Esophagus (tissue), 2 donors: ENCODE data around the gene PTK7. TPM values are rescaled to one million over a fixed set of nuclear protein-coding genes. Genes with fewer than 3 reads are reported as not detected.

Source experiments
- H3K27ac ChIP-seq, 2 donors: one replicate each; pipeline ENCODE4 v1.5.1; 2013; ENCODE audit warnings: low read depth in 2 of 2, mild to moderate bottlenecking in 2 of 2, inconsistent platforms in 1 of 2, low read length in 1 of 2, moderate library complexity in 1 of 2
- H3K27me3 ChIP-seq, 2 donors: one replicate each; pipeline ENCODE4 v1.6.1; 2013; ENCODE audit warnings: low read length in 2 of 2, control low read depth in 1 of 2, mild to moderate bottlenecking in 1 of 2; ENCODE audit not compliant: insufficient read depth in 2 of 2, control insufficient read depth in 1 of 2
- H3K36me3 ChIP-seq, 2 donors: one replicate each; pipeline ENCODE4 v1.6.1; 2013; ENCODE audit warnings: low read length in 1 of 2; ENCODE audit not compliant: control insufficient read depth in 2 of 2, insufficient read depth in 2 of 2
- H3K4me1 ChIP-seq, 2 donors: one replicate each; pipeline ENCODE4 v1.6.1; 2013; ENCODE audit warnings: low read length in 1 of 2; ENCODE audit not compliant: control insufficient read depth in 2 of 2, insufficient read depth in 2 of 2
- H3K4me3 ChIP-seq, 2 donors: one replicate each; pipeline ENCODE4 v1.5.1; 2013; ENCODE audit warnings: low read length in 2 of 2, mild to moderate bottlenecking in 2 of 2, low read depth in 1 of 2, moderate library complexity in 1 of 2
- H3K9me3 ChIP-seq, 2 donors: one replicate each; pipeline ENCODE4 v1.6.1; 2013; ENCODE audit warnings: mild to moderate bottlenecking in 2 of 2, low read depth in 1 of 2, low read length in 1 of 2, moderate library complexity in 1 of 2; ENCODE audit not compliant: control insufficient read depth in 2 of 2, insufficient read depth in 1 of 2
- WGBS, 2 donors: extraction: QIAGEN DNeasy Blood & Tissue Kit; methylation state at CpG; one replicate each; pipeline ENCODE4 v1.1.7; 2013; 5-methylcytosine and 5-hydroxymethylcytosine counted together
- polyA plus RNA-seq, 2 donors: library from polyadenylated mRNA; stranded (reverse); fragments of 200-250 nt; gene quantifications; one replicate each; pipeline ENCODE4 v1.2.3, GENCODE V29; 2013
- donor health status: healthy with polysubstance abuse.
- donor health status: Bipolar disorder and iron deficiency.

Gene PTK7
- polyA plus RNA-seq, 2 donors, result 25.8 to 39.7 TPM

DNA sequence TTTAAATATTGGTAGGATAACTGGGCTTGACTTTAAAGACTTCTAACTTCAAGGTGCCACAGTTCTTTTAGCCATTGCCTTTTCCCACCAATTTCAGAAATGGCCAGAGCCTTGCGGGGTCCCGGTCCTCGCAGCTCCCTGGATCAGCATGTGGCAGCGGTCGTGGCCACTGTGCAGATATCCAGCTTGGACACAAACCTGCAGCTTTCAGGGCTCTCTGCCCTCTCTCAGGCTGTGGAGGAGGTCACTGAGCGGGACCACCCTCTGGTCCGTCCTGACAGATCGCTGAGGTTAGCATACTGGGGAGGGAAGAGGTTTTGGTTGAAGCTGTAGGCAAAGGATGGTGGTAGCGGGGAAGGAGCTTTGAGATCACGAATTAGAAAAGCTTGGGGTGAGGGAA is 112.3 kb downstream of the PTK7 start:
- WGBS, 2 donors, result 95% methylated on average over 10 of the region's 10 CpGs
- Histone ChIP-seq H3K9me3 (no peaks in the 10 kb centered on the region), H3K27ac (no peak overlapping the region), H3K4me3 (no peak overlapping the region), H3K36me3 (peaks cover 2 to 28% of the 10 kb centered on the region in 2 donors), H3K4me1 (peaks cover 3 to 13% of the 10 kb centered on the region in 2 donors), H3K27me3 (no peaks in the 10 kb centered on the region)

DNA sequence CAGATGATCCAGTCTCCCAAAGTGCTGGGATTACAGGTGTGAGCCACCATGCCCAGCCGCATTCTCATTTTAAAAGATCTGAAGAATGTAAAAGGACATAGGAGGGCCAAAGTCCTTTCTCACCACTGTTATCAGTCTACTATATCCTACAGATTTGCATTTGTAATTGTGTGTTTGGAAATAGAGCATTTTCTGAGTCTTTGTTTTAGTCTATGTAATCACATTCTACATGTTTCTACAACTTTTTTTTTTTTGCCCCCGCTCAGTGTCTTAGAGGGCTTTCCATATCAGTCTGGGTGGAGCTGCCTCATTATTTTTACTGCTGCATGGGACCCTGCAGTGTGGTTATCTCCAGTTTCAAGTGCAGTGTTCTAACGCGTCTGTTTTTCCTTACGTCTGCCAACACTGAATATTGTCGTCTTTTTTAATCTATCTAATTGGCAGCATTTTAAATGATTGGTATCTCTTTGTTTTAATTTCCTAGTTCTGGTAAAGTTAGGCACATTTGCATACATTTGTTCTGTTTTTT is 113.7 kb downstream of the PTK7 start:
- WGBS, 2 donors, result 84 to 86% methylated on average over 6 of the region's 6 CpGs
- no peaks in the 10 kb centered on the region for H3K9me3 ChIP-seq
- peaks cover 0 to 11% of the 10 kb centered on the region in 2 donors for H3K4me1 ChIP-seq
- no peak overlapping the region for H3K27ac ChIP-seq
- H3K4me3 ChIP-seq, result no peak overlapping the region
- peaks cover 2 to 22% of the 10 kb centered on the region in 2 donors for H3K36me3 ChIP-seq
- H3K27me3 ChIP-seq, result no peaks in the 10 kb centered on the region

DNA sequence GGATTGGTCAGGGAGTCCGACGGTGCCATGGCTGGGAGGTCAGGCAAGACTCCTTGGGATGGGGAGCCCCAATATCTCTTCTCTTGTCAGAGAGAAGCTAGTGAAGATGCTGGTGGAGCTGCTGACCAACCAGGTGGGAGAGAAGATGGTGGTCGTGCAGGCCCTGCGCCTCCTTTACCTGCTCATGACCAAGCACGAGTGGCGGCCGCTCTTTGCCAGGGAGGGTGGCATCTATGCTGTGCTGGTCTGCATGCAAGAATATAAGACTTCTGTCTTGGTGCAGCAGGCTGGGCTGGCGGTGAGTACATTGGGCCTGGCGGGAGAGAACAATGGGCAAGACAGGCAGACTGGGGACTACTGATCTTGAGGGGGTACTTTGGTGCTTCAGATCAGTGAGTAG is 116.8 kb downstream of the PTK7 start:
- peaks cover 10 to 28% of the 10 kb centered on the region in 2 donors for H3K36me3 ChIP-seq

DNA sequence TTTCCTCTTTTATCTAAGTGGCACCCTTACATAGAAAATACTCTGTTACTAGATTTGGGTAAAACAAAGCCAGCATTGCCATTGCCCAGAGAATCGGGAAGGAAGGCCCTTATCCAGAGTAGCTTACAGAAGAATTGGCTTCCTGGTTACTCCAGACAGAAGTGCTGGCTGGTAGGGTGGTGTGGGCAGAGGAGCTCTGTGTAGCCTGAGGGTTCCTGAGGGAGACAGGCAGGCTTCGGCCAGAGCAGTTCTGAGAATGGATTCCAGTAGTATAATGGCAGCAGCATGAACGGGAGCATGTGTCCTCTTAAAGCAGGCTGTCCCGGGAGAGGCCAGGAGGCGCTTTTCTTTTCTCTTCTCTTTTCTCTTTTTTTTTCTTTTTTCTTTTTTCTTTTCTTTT is 117.8 kb downstream of the PTK7 start:
- 93% methylated on average over 5 of the region's 5 CpGs for WGBS, 2 donors
- H3K36me3 ChIP-seq, result peaks cover 11 to 27% of the 10 kb centered on the region in 2 donors

More for the DNA sequence above, 116.8 kb downstream of the PTK7 start:
- H3K9me3 ChIP-seq, result no peaks in the 10 kb centered on the region
- H3K27ac ChIP-seq, result no peak overlapping the region
- no peak overlapping the region for H3K4me3 ChIP-seq
- peaks cover 0 to 3% of the 10 kb centered on the region in 2 donors for H3K4me1 ChIP-seq
- H3K27me3 ChIP-seq, result no peaks in the 10 kb centered on the region
- 93 to 95% methylated on average over 9 of the region's 9 CpGs for WGBS, 2 donors

DNA sequence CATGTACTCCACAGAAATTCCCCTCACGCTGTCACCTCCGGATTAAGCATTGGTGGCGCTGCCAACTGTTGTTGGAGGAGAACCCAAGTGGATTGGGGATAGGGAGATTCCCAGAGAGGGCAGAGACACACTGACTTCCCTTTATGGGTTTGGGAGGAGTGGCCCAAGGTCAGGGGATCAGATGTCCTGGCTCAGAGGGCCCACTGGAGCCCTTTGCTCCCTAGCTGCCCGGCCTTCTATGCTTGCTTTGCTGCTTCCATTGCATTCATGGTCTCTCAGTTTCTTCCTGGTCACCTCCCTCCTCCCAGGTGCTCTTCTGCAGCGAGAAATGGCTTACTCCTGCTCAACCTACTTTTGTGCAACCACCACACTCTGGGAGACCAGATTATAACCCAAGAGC is 120.2 kb downstream of the PTK7 start:
- Histone ChIP-seq H3K4me3 (no peak overlapping the region), H3K36me3 (peaks cover 17 to 40% of the 10 kb centered on the region in 2 donors), H3K9me3 (no peaks in the 10 kb centered on the region), H3K4me1 (peaks cover 0 to 3% of the 10 kb centered on the region in 2 donors), H3K27me3 (no peaks in the 10 kb centered on the region), H3K27ac (no peak overlapping the region)
- WGBS, 2 donors, result 88 to 89% methylated on average over 5 of the region's 5 CpGs

More for the DNA sequence above, 117.8 kb downstream of the PTK7 start:
- Histone ChIP-seq H3K27ac (no peak overlapping the region), H3K9me3 (no peaks in the 10 kb centered on the region), H3K27me3 (no peaks in the 10 kb centered on the region), H3K4me1 (peaks cover 0 to 3% of the 10 kb centered on the region in 2 donors), H3K4me3 (no peak overlapping the region)

DNA sequence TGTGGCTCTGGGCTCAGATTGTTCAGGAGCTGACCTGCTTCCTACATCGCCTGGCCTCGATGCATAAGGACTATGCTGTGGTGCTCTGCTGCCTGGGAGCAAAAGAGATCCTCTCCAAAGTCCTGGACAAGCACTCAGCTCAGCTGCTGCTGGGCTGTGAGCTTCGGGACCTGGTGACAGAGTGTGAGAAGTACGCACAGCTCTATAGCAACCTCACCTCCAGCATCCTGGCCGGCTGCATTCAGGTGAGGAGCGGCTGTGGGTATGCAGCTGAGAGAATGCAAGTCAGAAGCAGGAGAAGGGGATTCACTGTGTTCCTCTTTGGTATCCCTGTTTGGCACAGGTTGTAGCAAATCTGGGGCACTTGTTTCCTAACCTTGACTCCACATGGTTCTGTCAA is 123.8 kb downstream of the PTK7 start:
- Histone ChIP-seq H3K27ac (no peak overlapping the region), H3K4me1 (no peaks in the 10 kb centered on the region), H3K9me3 (no peaks in the 10 kb centered on the region), H3K27me3 (no peaks in the 10 kb centered on the region), H3K4me3 (no peak overlapping the region), H3K36me3 (peaks cover 17 to 52% of the 10 kb centered on the region in 2 donors)
- 88 to 93% methylated on average over 6 of the region's 6 CpGs for WGBS, 2 donors

DNA sequence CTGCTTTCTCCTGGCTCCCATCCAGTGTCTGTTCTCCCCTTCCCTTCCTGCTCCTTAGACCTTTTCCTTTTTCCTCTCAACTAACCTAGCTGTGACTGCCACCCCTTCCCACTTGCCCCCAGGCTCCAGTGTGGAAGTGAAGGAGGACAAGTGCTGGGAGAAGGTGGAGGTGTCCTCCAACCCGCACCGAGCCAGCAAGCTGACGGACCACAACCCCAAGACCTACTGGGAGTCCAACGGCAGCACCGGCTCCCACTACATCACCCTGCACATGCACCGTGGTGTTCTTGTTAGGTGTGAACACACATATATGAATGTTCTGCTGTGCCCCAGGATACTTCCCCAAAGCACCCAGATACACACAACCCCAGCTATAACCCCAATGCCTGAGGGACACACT is 124.4 kb downstream of the PTK7 start:
- H3K9me3 ChIP-seq, result no peaks in the 10 kb centered on the region
- peaks cover 15 to 51% of the 10 kb centered on the region in 2 donors for H3K36me3 ChIP-seq
- no peak overlapping the region for H3K27ac ChIP-seq
- H3K4me3 ChIP-seq, result no peak overlapping the region
- no peaks in the 10 kb centered on the region for H3K27me3 ChIP-seq
- WGBS, 2 donors, result 91 to 96% methylated on average over 6 of the region's 6 CpGs
- H3K4me1 ChIP-seq, result no peaks in the 10 kb centered on the region

DNA sequence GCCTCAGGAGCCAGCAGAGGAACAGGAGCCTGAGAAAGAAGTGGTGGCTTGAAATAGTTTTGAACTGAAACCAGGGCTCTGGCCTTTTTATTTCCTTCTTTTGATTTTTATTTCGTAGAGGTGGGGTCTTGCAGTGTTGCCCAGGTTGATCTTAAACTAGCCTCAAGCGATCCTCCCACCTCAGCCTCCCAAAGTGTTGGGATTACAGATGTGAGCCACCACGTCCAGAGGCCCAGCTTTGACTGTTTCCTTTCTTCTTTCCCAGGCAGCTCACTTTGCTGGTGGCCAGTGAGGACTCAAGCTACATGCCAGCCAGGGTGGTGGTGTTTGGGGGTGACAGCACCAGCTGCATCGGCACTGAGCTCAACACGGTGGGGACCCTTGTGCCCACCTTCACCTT is 126.3 kb downstream of the PTK7 start:
- Histone ChIP-seq H3K36me3 (peaks cover 13 to 44% of the 10 kb centered on the region in 2 donors), H3K27ac (no peak overlapping the region), H3K4me1 (no peaks in the 10 kb centered on the region), H3K4me3 (no peak overlapping the region), H3K9me3 (no peaks in the 10 kb centered on the region), H3K27me3 (no peaks in the 10 kb centered on the region)
- 87 to 92% methylated on average over 5 of the region's 5 CpGs for WGBS, 2 donors

DNA sequence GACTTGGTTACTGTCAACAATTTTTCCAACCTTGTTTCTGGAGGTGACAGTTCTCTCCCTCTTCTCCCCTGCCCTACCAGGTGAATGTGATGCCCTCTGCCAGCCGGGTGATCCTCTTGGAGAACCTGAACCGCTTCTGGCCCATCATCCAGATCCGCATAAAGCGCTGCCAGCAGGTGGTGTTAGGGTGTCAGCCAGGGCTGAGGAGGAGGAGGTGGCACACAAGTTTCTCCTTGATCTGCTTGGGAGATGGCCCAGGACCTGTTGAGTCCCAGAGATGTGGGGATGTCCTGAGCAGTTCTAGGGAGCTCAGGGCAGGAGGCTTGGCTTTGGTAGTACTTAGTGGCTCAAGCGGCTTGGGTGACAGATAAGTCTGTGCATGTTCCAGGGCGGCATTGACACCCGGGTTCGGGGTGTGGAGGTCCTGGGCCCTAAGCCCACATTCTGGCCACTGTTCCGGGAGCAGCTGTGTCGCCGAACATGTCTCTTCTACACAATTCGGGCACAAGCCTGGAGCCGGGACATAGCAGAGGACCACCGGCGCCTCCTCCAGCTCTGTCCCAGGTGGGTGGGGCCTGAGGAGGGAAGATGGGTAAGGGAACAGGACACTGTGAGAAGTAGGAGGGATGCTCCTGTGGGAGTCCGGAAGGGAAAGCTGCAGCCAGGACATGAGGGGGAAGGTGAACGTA is 127.1 kb downstream of the PTK7 start:
- WGBS, 2 donors, result 91 to 96% methylated on average over 17 of the region's 17 CpGs
- Histone ChIP-seq H3K4me1 (no peaks in the 10 kb centered on the region), H3K4me3 (no peak overlapping the region), H3K27ac (no peak overlapping the region), H3K27me3 (no peaks in the 10 kb centered on the region), H3K36me3 (peaks cover 13 to 41% of the 10 kb centered on the region in 2 donors), H3K9me3 (no peaks in the 10 kb centered on the region)

DNA sequence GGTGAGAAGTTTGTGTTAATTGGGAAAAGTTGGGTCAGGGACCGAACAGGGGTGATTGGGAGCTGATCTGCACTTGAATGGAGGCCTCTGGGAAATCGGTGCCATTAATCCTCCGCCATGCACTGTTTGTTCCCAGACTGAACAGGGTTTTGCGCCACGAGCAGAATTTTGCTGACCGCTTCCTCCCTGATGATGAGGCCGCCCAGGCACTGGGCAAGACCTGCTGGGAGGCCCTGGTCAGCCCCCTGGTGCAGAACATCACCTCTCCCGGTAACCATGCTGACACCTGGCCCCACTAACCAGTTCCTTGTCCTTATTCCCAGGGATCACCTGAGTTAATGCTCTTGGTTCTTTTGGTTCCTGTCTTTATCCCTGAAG is 127.6 kb downstream of the PTK7 start:
- Histone ChIP-seq H3K27me3 (no peaks in the 10 kb centered on the region), H3K4me3 (no peak overlapping the region), H3K9me3 (no peaks in the 10 kb centered on the region), H3K4me1 (no peaks in the 10 kb centered on the region), H3K36me3 (peaks cover 10 to 37% of the 10 kb centered on the region in 2 donors), H3K27ac (no peak overlapping the region)
- WGBS, 2 donors, result 95 to 96% methylated on average over 8 of the region's 8 CpGs
